Measurements from ENCODE around the gene ABCC1.

DNA sequence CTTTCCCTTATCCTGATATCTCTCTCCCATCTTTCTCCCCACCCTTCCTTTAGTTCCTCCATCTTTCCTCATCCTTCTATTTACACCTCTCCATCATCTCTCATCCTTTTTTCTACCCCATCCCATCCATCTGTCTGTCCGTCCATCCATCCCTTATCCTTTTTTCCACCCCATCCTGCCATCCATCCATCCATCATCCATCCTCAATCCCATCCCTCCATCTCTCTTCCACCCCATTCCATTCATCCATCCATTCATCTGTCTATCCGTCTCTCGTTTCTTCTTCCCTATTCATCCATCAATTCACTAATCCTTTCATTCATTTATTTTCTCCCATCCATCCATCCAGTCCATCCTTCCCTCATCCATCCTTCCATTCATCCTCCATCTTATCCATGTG, 205.8 kb downstream of the ABCC1 start:
- TF ChIP-seq, protein P1, sequence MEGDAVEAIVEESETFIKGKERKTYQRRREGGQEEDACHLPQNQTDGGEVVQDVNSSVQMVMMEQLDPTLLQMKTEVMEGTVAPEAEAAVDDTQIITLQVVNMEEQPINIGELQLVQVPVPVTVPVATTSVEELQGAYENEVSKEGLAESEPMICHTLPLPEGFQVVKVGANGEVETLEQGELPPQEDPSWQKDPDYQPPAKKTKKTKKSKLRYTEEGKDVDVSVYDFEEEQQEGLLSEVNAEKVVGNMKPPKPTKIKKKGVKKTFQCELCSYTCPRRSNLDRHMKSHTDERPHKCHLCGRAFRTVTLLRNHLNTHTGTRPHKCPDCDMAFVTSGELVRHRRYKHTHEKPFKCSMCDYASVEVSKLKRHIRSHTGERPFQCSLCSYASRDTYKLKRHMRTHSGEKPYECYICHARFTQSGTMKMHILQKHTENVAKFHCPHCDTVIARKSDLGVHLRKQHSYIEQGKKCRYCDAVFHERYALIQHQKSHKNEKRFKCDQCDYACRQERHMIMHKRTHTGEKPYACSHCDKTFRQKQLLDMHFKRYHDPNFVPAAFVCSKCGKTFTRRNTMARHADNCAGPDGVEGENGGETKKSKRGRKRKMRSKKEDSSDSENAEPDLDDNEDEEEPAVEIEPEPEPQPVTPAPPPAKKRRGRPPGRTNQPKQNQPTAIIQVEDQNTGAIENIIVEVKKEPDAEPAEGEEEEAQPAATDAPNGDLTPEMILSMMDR (optimal IDR thresholded peaks at IDR 0.05 in 1 of 3, IDR thresholded peaks at IDR 0.05 in 1 of 3, conservative IDR thresholded peaks at IDR 0.05 in 1 of 3; ENCODE audit: extremely low read depth in 1 of 3, insufficient read depth in 2 of 3, low read length in 3 of 3): no peak
- no peak for TF ChIP-seq EZH2 (IDR thresholded peaks at IDR 0.05; ENCODE audit: low read length)
